K562 (cell line): ENCODE results near the gene GAPVD1. TPM values are rescaled to one million over a fixed set of nuclear protein-coding genes. Genes with fewer than 3 reads are reported as not detected.
A peak's percentile ranks its signal among the peaks of the same experiment; 100 is the strongest.

Experiments used
- CEBPG ChIP-seq, 3 experiments: fragments of 200-800 bp in 1 of 3; sonication (Bioruptor generic) in 1 of 3; sonication (generic) in 1 of 3; formaldehyde crosslinking in 1 of 3; IDR thresholded peaks in 2 of 3; conservative IDR thresholded peaks in 1 of 3; 2 replicates each; pipeline versions ENCODE4 v1.6.1 to v1.8.0; 2016 to 2022; ENCODE audit warnings: missing compliant biosample characterization in 2 of 3, missing genetic modification characterization in 2 of 3, mild to moderate bottlenecking in 1 of 3, missing genetic modification reagents in 1 of 3
- CHD1 ChIP-seq: fragments of 200-600 bp; sonication (generic); IDR thresholded peaks from one replicate; pipeline ENCODE4 v1.6.1; 2012; ENCODE audit warnings: mild to moderate bottlenecking, moderate library complexity, low read length, inconsistent platforms
- DLX4 ChIP-seq: fragments of 250-450 bp; sonication (Bioruptor Pico); IDR thresholded peaks from 2 replicates; pipeline ENCODE4 v1.6.1; 2021; ENCODE audit warnings: mild to moderate bottlenecking
- ETS1 ChIP-seq: conservative IDR thresholded peaks from 2 replicates; pipeline ENCODE4 v1.6.1; 2011; ENCODE audit warnings: low read depth, mild to moderate bottlenecking, low read length; ENCODE audit not compliant: control insufficient read depth
- HMGXB4 ChIP-seq: sonication (generic); formaldehyde crosslinking; IDR thresholded peaks from 2 replicates; pipeline ENCODE4 v1.8.1; 2023; ENCODE audit warnings: mild to moderate bottlenecking, missing genetic modification reagents
- MAFG ChIP-seq: fragments of 450-650 bp; conservative IDR thresholded peaks from 2 replicates; pipeline ENCODE4 v1.6.1; 2016; ENCODE audit warnings: missing genetic modification characterization, missing compliant biosample characterization
- MITF ChIP-seq: IDR thresholded peaks from 2 replicates; pipeline ENCODE4 v1.6.1; 2014; ENCODE audit warnings: antibody characterized with exemption
- PHTF2 ChIP-seq: fragments of 250-450 bp; sonication (Bioruptor Pico); IDR thresholded peaks from 2 replicates; pipeline ENCODE4 v1.5.0; 2021; ENCODE audit warnings: mild to moderate bottlenecking
- RBM34 ChIP-seq: fragments of 200-400 bp; formaldehyde crosslinking; IDR thresholded peaks from 2 replicates; pipeline ENCODE4 v1.6.1; 2018; ENCODE audit warnings: low read length, borderline replicate concordance; ENCODE audit not compliant: insufficient read depth
- SNIP1 ChIP-seq: fragments of 450-650 bp; IDR thresholded peaks from 2 replicates; pipeline ENCODE4 v1.7.1; 2017; ENCODE audit warnings: low read depth, mild to moderate bottlenecking
- STAT6 ChIP-seq: sonication (generic); formaldehyde crosslinking; IDR thresholded peaks from 2 replicates; pipeline ENCODE4 v1.8.1; 2023; ENCODE audit warnings: mild to moderate bottlenecking, missing genetic modification reagents
- TAL1 ChIP-seq: fragments of 450-650 bp; IDR thresholded peaks from 2 replicates; pipeline ENCODE4 v1.6.1; 2016; ENCODE audit warnings: mild to moderate bottlenecking
- TBP ChIP-seq: optimal IDR thresholded peaks from 2 replicates; pipeline ENCODE3; 2011; ENCODE audit warnings: low read depth, low read length, improper control_type of control experiment
- TCF15 ChIP-seq: fragments of 250-450 bp; sonication (Bioruptor Pico); IDR thresholded peaks from 2 replicates; pipeline ENCODE4 v1.8.0; 2022; ENCODE audit warnings: moderate library complexity, mild to moderate bottlenecking, inconsistent platforms
- TEAD4 ChIP-seq, 2 experiments: sonication (generic) in 1 of 2; formaldehyde crosslinking in 1 of 2; IDR thresholded peaks; 2 replicates each; pipeline versions ENCODE4 v1.6.1 to v1.8.0; 2012 to 2022; ENCODE audit warnings: borderline replicate concordance in 1 of 2, inconsistent platforms in 1 of 2, low read length in 1 of 2, mild to moderate bottlenecking in 1 of 2, missing genetic modification reagents in 1 of 2
- WHSC1 ChIP-seq: IDR thresholded peaks from one replicate; pipeline ENCODE4 v1.6.1; 2012; ENCODE audit warnings: low read length, control low read depth, inconsistent platforms
- ZNF124 ChIP-seq: sonication (generic); formaldehyde crosslinking; IDR thresholded peaks from 2 replicates; pipeline ENCODE4 v1.8.1; 2022; ENCODE audit warnings: missing genetic modification reagents
- ZNF699 ChIP-seq: fragments of 250-450 bp; sonication (Bioruptor Pico); IDR thresholded peaks from 2 replicates; pipeline ENCODE4 v1.8.0; 2021; ENCODE audit warnings: mild to moderate bottlenecking, moderate library complexity; ENCODE audit not compliant: insufficient replicate concordance
- polyA plus RNA-seq, 8 experiments: library from polyadenylated mRNA; depleted of rRNA in 4 of 8; stranded (reverse) in 5 of 8; unstranded in 3 of 8; fragments of >200 nt; fragmentation: Nextera tagmentation in 2 of 8; fragmentation: Illumina TruSeq in 1 of 8; extraction: Ambion mirVana in 2 of 8; extraction: Trizol in 1 of 8; gene quantifications; 2 replicates each; pipeline versions ENCODE4 v1.2.1 to v1.2.3, GENCODE V29; 2011 to 2014; ENCODE audit warnings: inconsistent platforms in 1 of 8, missing spikeins in 1 of 8
- total RNA-seq, 7 experiments: library from RNA; depleted of rRNA in 6 of 7; stranded (reverse); fragments of >200 nt in 6 of 7; fragmentation: Illumina TruSeq in 2 of 7; extraction: Trizol in 2 of 7; gene quantifications; 2 replicates each; pipeline versions ENCODE4 v1.2.1 to v1.2.3, GENCODE V29; 2011 to 2021; ENCODE audit warnings: low replicate concordance in 1 of 7

GAPVD1 gene
- total and polyA plus RNA-seq, 9 of the 15 experiments (the other 6 are each of a cell fraction or from before 2014, with no cell fraction given): 9.5 to 66.1 (median 45.5) TPM

- 0 out of 2 replicates have a peak, but pooled peaks have one; percentile 1 for TF ChIP-seq TEAD4 (IDR thresholded peaks at IDR 0.05; ENCODE audit: low read length)
- TF ChIP-seq TEAD4 (CRISPR knock-in tag; IDR thresholded peaks at IDR 0.05; ENCODE audit: borderline replicate concordance): no peak
- TF ChIP-seq SNIP1: no peak
- no peak for TF ChIP-seq ETS1
- no peak for TF ChIP-seq CEBPG (CRISPR knock-in tag; IDR thresholded peaks at IDR 0.05)
- no peak for TF ChIP-seq CEBPG (tag; conservative IDR thresholded peaks at IDR 0.05 in 1 of 2, IDR thresholded peaks at IDR 0.05 in 1 of 2)
- peak; percentile 25 for TF ChIP-seq CHD1
- no peak for TF ChIP-seq MITF
- TF ChIP-seq HMGXB4 (CRISPR knock-in tag): no peak
- no peak for TF ChIP-seq MAFG (tag)
- no peak for TF ChIP-seq TAL1
- TF ChIP-seq WHSC1: no peak
- no peak for TF ChIP-seq RBM34
- no peak for TF ChIP-seq TBP
- no peak for TF ChIP-seq STAT6 (CRISPR knock-in tag)
- no peak for TF ChIP-seq PHTF2 (CRISPR knock-in tag)
- no peak for TF ChIP-seq TCF15 (CRISPR knock-in tag)
- TF ChIP-seq ZNF124 (CRISPR knock-in tag): no peak
- TF ChIP-seq DLX4 (CRISPR knock-in tag): no peak
- no peak for TF ChIP-seq ZNF699 (CRISPR knock-in tag)
Observed at GRCh38 chr9:125239631-125240597, 21.7 kb upstream of the GAPVD1 start (continued).
